Measurements from ENCODE around the gene CALHM2. TPM values are rescaled to one million over a fixed set of nuclear protein-coding genes. Genes with fewer than 3 reads are reported as not detected.

The CALHM2 gene
- total and polyA plus RNA-seq, 2 of the 4 experiments (the other 2 are of a cell fraction): 2.5 to 7.9 TPM

DNA sequence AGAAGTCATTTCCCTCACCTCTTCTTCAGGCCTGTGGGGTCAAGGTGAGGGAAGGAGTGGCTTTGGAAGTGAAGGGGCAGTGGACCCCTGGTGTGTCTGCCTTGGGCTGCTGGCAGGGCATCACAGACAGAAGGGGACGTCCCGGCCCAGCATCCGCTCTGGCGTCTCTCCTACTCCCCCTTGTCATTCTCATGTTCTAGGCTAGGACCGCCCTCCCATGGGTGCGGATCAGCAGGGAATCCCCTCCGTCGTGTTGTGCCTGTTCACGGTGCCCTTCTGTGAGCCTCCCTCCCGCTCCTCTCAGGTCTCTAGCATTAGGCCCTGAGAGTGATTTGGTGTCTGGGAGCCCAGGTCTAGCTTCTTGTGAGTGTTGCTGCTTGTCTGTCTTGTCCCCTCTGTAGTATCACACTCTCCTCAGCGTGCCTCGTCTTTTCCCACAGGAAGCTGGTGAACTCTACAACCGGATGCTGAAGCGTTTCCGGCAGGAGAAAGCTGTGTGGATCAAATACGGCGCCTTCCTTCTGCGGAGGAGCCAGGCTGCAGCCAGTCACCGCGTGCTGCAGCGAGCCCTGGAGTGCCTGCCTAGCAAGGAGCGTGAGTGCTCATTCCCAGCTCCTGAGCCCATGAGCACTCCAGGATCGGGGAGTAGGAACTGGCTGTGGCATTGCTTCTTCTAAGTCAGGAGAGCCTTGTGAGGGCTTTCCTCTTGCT, 8.5 kb downstream of the CALHM2 start:
- no peak for TF ChIP-seq MXI1 (IDR thresholded peaks at IDR 0.05; ENCODE audit: borderline replicate concordance, low read depth, low read length)
- no peak for TF ChIP-seq POLR2A (IDR thresholded peaks at IDR 0.05; ENCODE audit: low read depth, low read length)
- TF ChIP-seq, protein P1, sequence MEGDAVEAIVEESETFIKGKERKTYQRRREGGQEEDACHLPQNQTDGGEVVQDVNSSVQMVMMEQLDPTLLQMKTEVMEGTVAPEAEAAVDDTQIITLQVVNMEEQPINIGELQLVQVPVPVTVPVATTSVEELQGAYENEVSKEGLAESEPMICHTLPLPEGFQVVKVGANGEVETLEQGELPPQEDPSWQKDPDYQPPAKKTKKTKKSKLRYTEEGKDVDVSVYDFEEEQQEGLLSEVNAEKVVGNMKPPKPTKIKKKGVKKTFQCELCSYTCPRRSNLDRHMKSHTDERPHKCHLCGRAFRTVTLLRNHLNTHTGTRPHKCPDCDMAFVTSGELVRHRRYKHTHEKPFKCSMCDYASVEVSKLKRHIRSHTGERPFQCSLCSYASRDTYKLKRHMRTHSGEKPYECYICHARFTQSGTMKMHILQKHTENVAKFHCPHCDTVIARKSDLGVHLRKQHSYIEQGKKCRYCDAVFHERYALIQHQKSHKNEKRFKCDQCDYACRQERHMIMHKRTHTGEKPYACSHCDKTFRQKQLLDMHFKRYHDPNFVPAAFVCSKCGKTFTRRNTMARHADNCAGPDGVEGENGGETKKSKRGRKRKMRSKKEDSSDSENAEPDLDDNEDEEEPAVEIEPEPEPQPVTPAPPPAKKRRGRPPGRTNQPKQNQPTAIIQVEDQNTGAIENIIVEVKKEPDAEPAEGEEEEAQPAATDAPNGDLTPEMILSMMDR (conservative IDR thresholded peaks at IDR 0.05; ENCODE audit: low read depth, low read length): no peak
- no peak for TF ChIP-seq MAFK (IDR thresholded peaks at IDR 0.05; ENCODE audit: low read depth, low read length)
- no peak for TF ChIP-seq RFX5 (IDR thresholded peaks at IDR 0.05; ENCODE audit: low read depth, low read length)
- TF ChIP-seq MAZ (IDR thresholded peaks at IDR 0.05; ENCODE audit: borderline replicate concordance, low read depth, low read length): no peak
- TF ChIP-seq NFE2L2 (IDR thresholded peaks at IDR 0.05; ENCODE audit: low read depth, low read length): no peak
- no peak for TF ChIP-seq CEBPB (IDR thresholded peaks at IDR 0.05; ENCODE audit: low read depth, low read length)
- TF ChIP-seq FOS (IDR thresholded peaks at IDR 0.05; ENCODE audit: low read depth, low read length): no peak
- TF ChIP-seq RAD21 (IDR thresholded peaks at IDR 0.05; ENCODE audit: low read length): no peak
- TF ChIP-seq, protein P2, sequence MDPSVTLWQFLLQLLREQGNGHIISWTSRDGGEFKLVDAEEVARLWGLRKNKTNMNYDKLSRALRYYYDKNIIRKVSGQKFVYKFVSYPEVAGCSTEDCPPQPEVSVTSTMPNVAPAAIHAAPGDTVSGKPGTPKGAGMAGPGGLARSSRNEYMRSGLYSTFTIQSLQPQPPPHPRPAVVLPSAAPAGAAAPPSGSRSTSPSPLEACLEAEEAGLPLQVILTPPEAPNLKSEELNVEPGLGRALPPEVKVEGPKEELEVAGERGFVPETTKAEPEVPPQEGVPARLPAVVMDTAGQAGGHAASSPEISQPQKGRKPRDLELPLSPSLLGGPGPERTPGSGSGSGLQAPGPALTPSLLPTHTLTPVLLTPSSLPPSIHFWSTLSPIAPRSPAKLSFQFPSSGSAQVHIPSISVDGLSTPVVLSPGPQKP (IDR thresholded peaks at IDR 0.05; ENCODE audit: borderline replicate concordance, low read depth, low read length): no peak
- no peak for TF ChIP-seq CHD1 (IDR thresholded peaks at IDR 0.05; ENCODE audit: low read depth, low read length)
- POLR2A ChIA-PET (ENCODE audit: unreplicated experiment): no interaction called here
- Histone ChIP-seq H3K9ac (ENCODE audit: low read depth, low read length) (no peak overlapping the region), H3K4ac (ENCODE audit: low read depth, low read length) (no peak overlapping the region), H3K36me3 (ENCODE audit: control insufficient read depth, insufficient read depth, low read length) (peaks cover 74% of the 10 kb centered on the region), H3K4me1 (ENCODE audit: control insufficient read depth, insufficient read depth, low read length) (no peaks in the 10 kb centered on the region; the same call in 1 of the 2 replicates), H2BK120ac (ENCODE audit: low read depth, low read length) (no peak overlapping the region), H2AK9ac (replicated peaks; ENCODE audit: low read depth, low read length, poor library complexity) (no peak overlapping the region), H3K9me1 (ENCODE audit: insufficient read depth, low read length) (peaks cover 2% of the 10 kb centered on the region; the same call in 1 of the 2 replicates), H2BK5ac (ENCODE audit: low read depth, low read length, poor library complexity, severe bottlenecking) (no peak overlapping the region), H2BK20ac (ENCODE audit: low read depth, low read length) (no peak overlapping the region), H3K27ac (ENCODE audit: insufficient read depth, low read length) (no peak overlapping the region), H2AK5ac (ENCODE audit: low read depth, low read length) (no peak overlapping the region), H3K9me3 (ENCODE audit: control insufficient read depth, insufficient read depth, low read length) (no peaks in the 10 kb centered on the region), H2BK15ac (ENCODE audit: low read depth, low read length) (no peak overlapping the region), H4K5ac (ENCODE audit: low read depth, low read length) (no peak overlapping the region), H3K14ac (replicated peaks; ENCODE audit: low read depth, low read length) (no peak overlapping the region), H4K20me1 (ENCODE audit: insufficient read depth, low read length) (peaks cover 5% of the 10 kb centered on the region; the same call in 1 of the 2 replicates), H3K27me3 (ENCODE audit: control insufficient read depth, insufficient read depth, low read length) (no peaks in the 10 kb centered on the region), H3K23ac (ENCODE audit: low read depth, low read length) (no peak overlapping the region), H3K18ac (ENCODE audit: low read depth, low read length) (no peak overlapping the region), H2AFZ (replicated peaks; ENCODE audit: low read length, poor library complexity) (no peak overlapping the region), H3K56ac (ENCODE audit: extremely low read depth, insufficient read depth, low read length) (no peak overlapping the region), H3K79me1 (ENCODE audit: low read depth in 1 of 2, low read length in 2 of 2) (peaks cover 0 to 12% of the 10 kb centered on the region in 2 experiments; a peak in 2 of 4 replicates), H4K91ac (ENCODE audit: insufficient read depth, low read depth, low read length) (no peak overlapping the region), H3K4me3 (ENCODE audit: insufficient read depth, low read depth, low read length) (no peak overlapping the region), H3K4me2 (ENCODE audit: low read depth, low read length) (no peak overlapping the region), H4K8ac (ENCODE audit: low read depth in 2 of 2, low read length in 2 of 2) (no peak overlapping the region)
- ATAC-seq (ENCODE audit: low read depth) (no peak), DNase-seq (no peak)
- CTCF ChIA-PET: no interaction called here
- in situ Hi-C loops (cut with MboI; ENCODE audit: low sequenced_read_pairs) (no loop called here), intact Hi-C loops (cut with micrococcal nuclease) (no loop called here), dilution Hi-C loops (cut with HindIII; ENCODE audit: low sequenced_read_pairs, unreplicated experiment) (no loop called here)
- BruUV-seq (replicated peaks): no TSS peak
- WGBS, 2 experiments (ENCODE audit: extremely low coverage in 2 of 2, insufficient read length in 1 of 2): 97% methylated on average over 12 of the region's 23 CpGs; no CpG with 5 or more reads in 1 of the 2 experiments
